Progenitor cell of endocrine pancreas (in vitro differentiated cells): ENCODE measurements around the gene BRD1. TPM values are rescaled to one million over a fixed set of nuclear protein-coding genes. Genes with fewer than 3 reads are reported as not detected.
A peak's percentile ranks its signal among the peaks of the same experiment; 100 is the strongest.
"Not testable (repeated sequence)": the region's sequence is repeated elsewhere in the genome, so short reads cannot be mapped to it uniquely, and the experiment has no call there.

ENCODE experiments used
- DNase-seq: peaks from one replicate; pipeline ENCODE4 v3.0.0; 2021; ENCODE audit warnings: low spot score; ENCODE audit not compliant: unreplicated experiment
- H3K27ac Mint-ChIP-seq: 2 replicates; pipeline ENCODE4 v1.8.0; 2021; ENCODE audit warnings: mild to moderate bottlenecking, moderate library complexity, mixed read lengths
- H3K27me3 Mint-ChIP-seq: 2 replicates; pipeline ENCODE4 v1.8.0; 2021; ENCODE audit warnings: mixed read lengths
- H3K36me3 Mint-ChIP-seq: 2 replicates; pipeline ENCODE4 v1.8.0; 2022; ENCODE audit warnings: mixed read lengths; ENCODE audit not compliant: insufficient read depth
- H3K4me1 Mint-ChIP-seq: 2 replicates; pipeline ENCODE4 v1.8.0; 2021; ENCODE audit warnings: low read depth, mixed read lengths
- H3K4me3 Mint-ChIP-seq: 2 replicates; pipeline ENCODE4 v1.8.0; 2021; ENCODE audit warnings: low read depth, mild to moderate bottlenecking, moderate library complexity, mixed read lengths
- H3K9me3 Mint-ChIP-seq: 2 replicates; pipeline ENCODE4 v1.8.0; 2021; ENCODE audit warnings: low read depth, mixed read lengths
- CTCF ChIP-seq: fragments of 200-600 bp; sonication (generic); IDR thresholded peaks from one replicate; pipeline ENCODE4 v1.5.0; 2021; ENCODE audit warnings: antibody characterized with exemption, mild to moderate bottlenecking; ENCODE audit not compliant: unreplicated experiment
- total RNA-seq: library from RNA; stranded (reverse); gene quantifications from 2 replicates; pipeline ENCODE4 v1.2.1, GENCODE V29; 2021

The BRD1 gene
- total RNA-seq, 1 donor from 2014 or later = 65.7 TPM

- H3K27ac Mint-ChIP-seq = no peak overlapping the region
- no peak for TF ChIP-seq CTCF
- H3K4me1 Mint-ChIP-seq = no peaks in the 10 kb centered on the region
- H3K36me3 Mint-ChIP-seq = peaks cover 17% of the 10 kb centered on the region
- DNase-seq = no peak
- H3K27me3 Mint-ChIP-seq = no peaks in the 10 kb centered on the region
- H3K4me3 Mint-ChIP-seq = no peak overlapping the region
- no peaks in the 10 kb centered on the region for H3K9me3 Mint-ChIP-seq
These were observed 44.5 kb downstream of the BRD1 start for GRCh38 chr22:49783036-49783746.

GRCh38 chr22:49781886-49782285 is 45.8 kb downstream of the BRD1 start:
- H3K4me1 Mint-ChIP-seq, DNase-seq, H3K27ac Mint-ChIP-seq, H3K27me3 Mint-ChIP-seq, H3K4me3 Mint-ChIP-seq, H3K9me3 Mint-ChIP-seq, H3K36me3 Mint-ChIP-seq: not testable (repeated sequence)

- Mint-ChIP-seq H3K27ac (no peak overlapping the region), H3K36me3 (peaks cover 9% of the 10 kb centered on the region), H3K4me3 (no peak overlapping the region), H3K9me3 (no peaks in the 10 kb centered on the region), H3K4me1 (no peaks in the 10 kb centered on the region), H3K27me3 (no peaks in the 10 kb centered on the region)
- TF ChIP-seq CTCF = no peak
- no peak for DNase-seq
These were observed 46.3 kb downstream of the BRD1 start for GRCh38 chr22:49781289-49781782.

GRCh38 chr22:49780698-49781288 is 46.9 kb downstream of the BRD1 start:
- no peak for TF ChIP-seq CTCF
- Mint-ChIP-seq H3K27ac (no peak overlapping the region), H3K27me3 (no peaks in the 10 kb centered on the region), H3K36me3 (peaks cover 9% of the 10 kb centered on the region), H3K9me3 (no peaks in the 10 kb centered on the region), H3K4me3 (no peak overlapping the region), H3K4me1 (no peaks in the 10 kb centered on the region)
- no peak for DNase-seq

- no peak overlapping the region for H3K4me3 Mint-ChIP-seq
- no peaks in the 10 kb centered on the region for H3K27me3 Mint-ChIP-seq
- no peak for TF ChIP-seq CTCF
- H3K27ac Mint-ChIP-seq = peak overlapping the region; percentile 23
- no peaks in the 10 kb centered on the region for H3K4me1 Mint-ChIP-seq
- H3K36me3 Mint-ChIP-seq = peaks cover 9% of the 10 kb centered on the region
- no peak for DNase-seq
- no peaks in the 10 kb centered on the region for H3K9me3 Mint-ChIP-seq
These were observed 47.6 kb downstream of the BRD1 start for GRCh38 chr22:49779853-49780697.
